IMR-90 (cell line): ENCODE results near the gene ABCA2. TPM values are rescaled to one million over a fixed set of nuclear protein-coding genes. Genes with fewer than 3 reads are reported as not detected.

ENCODE experiments used
- ATAC-seq: fragments of 200-7000 bp; cut with Tn5 transposase; 2 replicates; pipeline ENCODE4 v1.9.1; 2020; ENCODE audit warnings: low read depth, mild to moderate bottlenecking, moderate library complexity
- BruUV-seq: library from RNA; stranded (reverse); fragments of 400-500 nt; replicated peaks from 2 replicates; lab custom pipeline; 2021; lab: Mats Ljungman, UMichigan
- CTCF ChIA-PET: fragments of 300-600 bp; formaldehyde crosslinking; extraction: SDS; loops from one replicate; lab custom pipeline; 2021; ENCODE audit warnings: antibody characterized with exemption; lab: Yijun Ruan, JAX
- POLR2A ChIA-PET: fragments of 300-600 bp; sonication (Branson Sonifier 250); formaldehyde crosslinking; loops from one replicate; lab custom pipeline; 2022; ENCODE audit warnings: antibody characterized with exemption; ENCODE audit not compliant: unreplicated experiment; lab: Charles Lee
- DNase-seq: peaks from one replicate; pipeline ENCODE4 v3.0.0; 2013
- H2AFZ ChIP-seq: replicated peaks from 2 replicates; pipeline ENCODE3; 2013; ENCODE audit warnings: low read length, mild to moderate bottlenecking; ENCODE audit not compliant: poor library complexity
- H2AK5ac ChIP-seq: 2 replicates; pipeline ENCODE4 v1.6.1; 2013; ENCODE audit warnings: low read depth, low read length, inconsistent platforms
- H2AK9ac ChIP-seq: replicated peaks from 2 replicates; pipeline ENCODE3; 2013; ENCODE audit warnings: mild to moderate bottlenecking, low read depth, low read length, moderate library complexity; ENCODE audit not compliant: poor library complexity
- H2BK120ac ChIP-seq: 2 replicates; pipeline ENCODE4 v1.6.1; 2013; ENCODE audit warnings: low read depth, low read length, inconsistent platforms
- H2BK15ac ChIP-seq: 3 replicates; pipeline ENCODE4 v1.6.1; 2013; ENCODE audit warnings: low read depth, low read length, inconsistent platforms
- H2BK20ac ChIP-seq: 2 replicates; pipeline ENCODE4 v1.6.1; 2013; ENCODE audit warnings: low read depth, mild to moderate bottlenecking, inconsistent platforms, low read length, moderate library complexity
- H2BK5ac ChIP-seq: 2 replicates; pipeline ENCODE4 v1.6.1; 2013; ENCODE audit warnings: mild to moderate bottlenecking, low read depth, low read length, inconsistent platforms; ENCODE audit not compliant: poor library complexity, severe bottlenecking
- H3K14ac ChIP-seq: replicated peaks from 2 replicates; pipeline ENCODE4 v1.6.1; 2013; ENCODE audit warnings: low read depth, low read length, inconsistent platforms
- H3K18ac ChIP-seq: 2 replicates; pipeline ENCODE4 v1.6.1; 2013; ENCODE audit warnings: low read depth, low read length, control low read depth
- H3K23ac ChIP-seq: 2 replicates; pipeline ENCODE4 v1.6.1; 2013; ENCODE audit warnings: low read depth, low read length, inconsistent platforms
- H3K27ac ChIP-seq: 2 replicates; pipeline ENCODE4 v1.5.1; 2013; ENCODE audit warnings: mild to moderate bottlenecking, control low read depth, low read length; ENCODE audit not compliant: insufficient read depth
- H3K27me3 ChIP-seq: 2 replicates; pipeline ENCODE4 v1.6.1; 2013; ENCODE audit warnings: low read length; ENCODE audit not compliant: control insufficient read depth, insufficient read depth
- H3K36me3 ChIP-seq: 2 replicates; pipeline ENCODE4 v1.6.1; 2013; ENCODE audit warnings: low read length, mixed read lengths; ENCODE audit not compliant: control insufficient read depth, insufficient read depth
- H3K4ac ChIP-seq: 2 replicates; pipeline ENCODE4 v1.6.1; 2013; ENCODE audit warnings: low read depth, low read length, inconsistent platforms
- H3K4me1 ChIP-seq: 2 replicates; pipeline ENCODE4 v1.6.1; 2013; ENCODE audit warnings: low read length, mixed read lengths; ENCODE audit not compliant: control insufficient read depth, insufficient read depth
- H3K4me2 ChIP-seq: 2 replicates; pipeline ENCODE4 v1.6.1; 2013; ENCODE audit warnings: low read depth, mild to moderate bottlenecking, control low read depth, low read length, moderate library complexity
- H3K4me3 ChIP-seq: 2 replicates; pipeline ENCODE4 v1.5.1; 2013; ENCODE audit warnings: low read depth, mild to moderate bottlenecking, control low read depth, low read length, moderate library complexity; ENCODE audit not compliant: insufficient read depth
- H3K56ac ChIP-seq: 2 replicates; pipeline ENCODE4 v1.6.1; 2013; ENCODE audit warnings: low read length, inconsistent platforms; ENCODE audit not compliant: insufficient read depth; ENCODE audit errors: extremely low read depth
- H3K79me1 ChIP-seq, 2 experiments: 2 replicates each; pipeline ENCODE4 v1.6.1; 2013; ENCODE audit warnings: low read length in 2 of 2, inconsistent platforms in 1 of 2, low read depth in 1 of 2
- H3K9ac ChIP-seq: 2 replicates; pipeline ENCODE4 v1.6.1; 2013; ENCODE audit warnings: low read depth, low read length, control low read depth
- H3K9me1 ChIP-seq: 2 replicates; pipeline ENCODE4 v1.6.1; 2013; ENCODE audit warnings: low read length, inconsistent platforms; ENCODE audit not compliant: insufficient read depth
- H3K9me3 ChIP-seq: 2 replicates; pipeline ENCODE4 v1.6.1; 2013; ENCODE audit warnings: low read length; ENCODE audit not compliant: control insufficient read depth, insufficient read depth
- H4K20me1 ChIP-seq: 2 replicates; pipeline ENCODE4 v1.6.1; 2013; ENCODE audit warnings: low read length, inconsistent platforms; ENCODE audit not compliant: insufficient read depth
- H4K5ac ChIP-seq: 2 replicates; pipeline ENCODE4 v1.6.1; 2013; ENCODE audit warnings: mild to moderate bottlenecking, low read depth, low read length, control low read depth
- H4K8ac ChIP-seq, 2 experiments: 2 replicates each; pipeline ENCODE4 v1.6.1; 2013; ENCODE audit warnings: low read depth in 2 of 2, low read length in 2 of 2, control low read depth in 1 of 2, inconsistent platforms in 1 of 2
- H4K91ac ChIP-seq: 2 replicates; pipeline ENCODE4 v1.6.1; 2013; ENCODE audit warnings: low read depth, low read length, inconsistent platforms; ENCODE audit not compliant: insufficient read depth
- FOS ChIP-seq: fragments of 150-350 bp; IDR thresholded peaks from 2 replicates; pipeline ENCODE4 v1.6.1; 2016; ENCODE audit warnings: low read depth, low read length
- MAFK ChIP-seq: IDR thresholded peaks from 2 replicates; pipeline ENCODE4 v1.6.1; 2012; ENCODE audit warnings: low read depth, low read length, improper control_type of control experiment
- WGBS, 2 experiments: methylation state at CpG; one replicate each; pipeline versions ENCODE4 v1.1.5 to v1.1.7; 2013; ENCODE audit warnings: missing lambda C conversion rate in 2 of 2; ENCODE audit not compliant: insufficient read length in 1 of 2; ENCODE audit errors: extremely low coverage in 2 of 2; 5-methylcytosine and 5-hydroxymethylcytosine counted together
- dilution Hi-C: fragments of 300-500 bp; cut with HindIII; formaldehyde crosslinking; loops from one replicate; pipeline ENCODE4 v1.14.3; 2018; ENCODE audit warnings: low sequenced_read_pairs; ENCODE audit not compliant: unreplicated experiment
- in situ Hi-C: fragments of 300-500 bp; cut with MboI; formaldehyde crosslinking; loops from 3 replicates; pipeline ENCODE4 v1.14.3; 2019; ENCODE audit warnings: low sequenced_read_pairs, inconsistent platforms, mixed read lengths
- intact Hi-C: fragments of 100-400 bp; cut with micrococcal nuclease; formaldehyde crosslinking; loops from 2 replicates; pipeline ENCODE4 v1.10.0; 2022
- polyA plus RNA-seq, 3 experiments: library from polyadenylated mRNA; depleted of rRNA; stranded (reverse); fragments of >200 nt; gene quantifications; 2 replicates each; pipeline ENCODE4 v1.2.3, GENCODE V29; 2012; ENCODE audit warnings: low replicate concordance in 1 of 3
- total RNA-seq: library from RNA; depleted of rRNA; stranded (reverse); fragments of >200 nt; gene quantifications from 2 replicates; pipeline ENCODE4 v1.2.3, GENCODE V29; 2012

Gene ABCA2
- total and polyA plus RNA-seq, 2 of the 4 experiments (the other 2 are of a cell fraction) = 3.8 to 46.0 TPM

- WGBS, 2 experiments = 79% methylated on average over 6 of the region's 9 CpGs; no CpG with 5 or more reads in 1 of the 2 experiments
- H3K9me1 ChIP-seq = no peaks in the 10 kb centered on the region
- peaks cover 3% of the 10 kb centered on the region; the same call in 1 of the 2 replicates for H3K4me1 ChIP-seq
- peaks cover 27% of the 10 kb centered on the region for H3K27me3 ChIP-seq
- H3K4me3 ChIP-seq = no peak overlapping the region
- H3K23ac ChIP-seq = no peak overlapping the region
- H3K27ac ChIP-seq = no peak overlapping the region
- H2BK120ac ChIP-seq = no peak overlapping the region
- CTCF ChIA-PET = interaction anchor here (1.1 to 1.2 kb wide), 2 partner anchors 12 to 28 kb away, joined by 3 to 4 read pairs; partner anchors contain the start of genes MAN1B1 and NPDC1
- H3K9ac ChIP-seq = no peak overlapping the region
- no peaks in the 10 kb centered on the region for H4K20me1 ChIP-seq
- intact Hi-C loops = no loop called here
- H3K9me3 ChIP-seq = no peaks in the 10 kb centered on the region
- no peak overlapping the region for H3K14ac ChIP-seq
- no peak overlapping the region for H4K8ac ChIP-seq
- no peak overlapping the region for H2BK20ac ChIP-seq
- H3K36me3 ChIP-seq = no peaks in the 10 kb centered on the region
- H2AK9ac ChIP-seq = no peak overlapping the region
- in situ Hi-C loops = no loop called here
- TF ChIP-seq MAFK = no peak
- TF ChIP-seq FOS = no peak
- H3K79me1 ChIP-seq = no peaks in the 10 kb centered on the region
- no peak overlapping the region for H2BK5ac ChIP-seq
- BruUV-seq = no TSS peak
- no peak overlapping the region for H2BK15ac ChIP-seq
- dilution Hi-C loops = no loop called here
- H3K4me2 ChIP-seq = no peak overlapping the region
- no peak overlapping the region for H2AFZ ChIP-seq
- no peak overlapping the region for H2AK5ac ChIP-seq
- DNase-seq = no peak
- no peak overlapping the region for H3K18ac ChIP-seq
- no peak overlapping the region for H4K5ac ChIP-seq
- no peak overlapping the region for H3K4ac ChIP-seq
- no peak overlapping the region for H3K56ac ChIP-seq
- no peak for ATAC-seq
- POLR2A ChIA-PET = no interaction called here
- no peak overlapping the region for H4K91ac ChIP-seq
Observed at GRCh38 chr9:137058521-137059234, 30.6 kb upstream of the ABCA2 start.
